CD4-positive, alpha-beta T cell treated with Interleukin-21 for 1 hour (primary cell): ENCODE data around the gene HEPHL1.
A peak's percentile ranks its signal among the peaks of the same experiment; 100 is the strongest.
"Not testable (repeated sequence)": the region's sequence is repeated elsewhere in the genome, so short reads cannot be mapped to it uniquely, and the experiment has no call there.

Experiments used
- DNase-seq: peaks from one replicate; pipeline ENCODE4 v3.0.0-alpha.2; 2020

Gene HEPHL1

DNA sequence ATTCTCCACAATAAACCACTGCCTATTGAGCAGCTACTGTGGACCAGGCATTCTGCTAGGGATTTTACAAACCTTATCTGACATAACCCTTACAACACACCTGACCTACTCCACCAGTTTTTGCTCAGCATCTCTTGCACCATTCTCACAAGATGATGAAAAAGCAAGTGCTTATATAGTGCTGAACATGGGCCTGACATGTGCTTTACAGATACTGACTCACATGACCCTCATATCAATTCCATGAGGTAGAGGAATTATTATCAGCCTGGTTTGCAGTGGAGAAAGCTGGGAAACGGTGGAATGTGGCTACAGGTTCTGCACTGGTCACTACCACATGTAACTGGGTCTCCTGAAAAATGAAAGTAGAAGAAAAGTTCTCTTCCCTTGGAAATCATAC lies 69.9 kb downstream of the HEPHL1 start:
- no peak for DNase-seq

DNA sequence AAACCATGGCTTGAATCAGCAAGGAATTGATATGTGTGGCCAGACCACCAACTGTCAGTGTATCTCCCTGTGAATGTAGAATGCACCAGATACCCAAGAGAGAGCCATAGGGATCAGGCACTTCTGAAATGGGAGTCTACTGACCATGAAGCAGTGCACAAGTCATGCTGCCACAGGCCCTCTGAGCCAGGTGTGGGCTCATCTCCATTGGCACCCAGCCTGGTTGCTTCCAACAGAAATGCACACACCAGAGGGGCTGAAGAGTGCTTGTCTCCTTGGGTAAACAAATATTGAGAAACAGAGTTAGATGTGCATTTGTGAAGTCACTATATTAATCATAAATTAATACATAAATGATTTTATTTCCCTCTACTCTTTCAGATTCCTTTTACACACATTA lies 79.1 kb downstream of the HEPHL1 start:
- no peak for DNase-seq

DNA sequence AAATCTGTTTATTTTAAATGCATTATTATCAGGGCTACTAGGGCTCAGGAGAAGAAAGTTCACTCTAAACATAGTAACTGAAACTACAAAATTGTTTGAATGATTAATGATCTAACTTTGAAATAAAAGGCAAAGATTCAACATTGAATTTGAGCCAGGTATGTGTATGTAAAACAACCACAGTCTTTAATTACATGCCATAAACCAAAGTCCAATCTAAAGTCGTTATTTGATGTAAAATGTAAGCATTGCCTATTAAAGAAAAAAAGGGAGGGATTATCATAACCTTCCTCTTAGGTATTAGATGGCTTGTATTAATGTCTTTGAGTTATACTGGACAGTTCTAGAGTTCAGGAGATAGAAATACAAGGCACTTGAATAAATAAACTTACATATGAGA lies 82.3 kb downstream of the HEPHL1 start:
- DNase-seq: no peak

DNA sequence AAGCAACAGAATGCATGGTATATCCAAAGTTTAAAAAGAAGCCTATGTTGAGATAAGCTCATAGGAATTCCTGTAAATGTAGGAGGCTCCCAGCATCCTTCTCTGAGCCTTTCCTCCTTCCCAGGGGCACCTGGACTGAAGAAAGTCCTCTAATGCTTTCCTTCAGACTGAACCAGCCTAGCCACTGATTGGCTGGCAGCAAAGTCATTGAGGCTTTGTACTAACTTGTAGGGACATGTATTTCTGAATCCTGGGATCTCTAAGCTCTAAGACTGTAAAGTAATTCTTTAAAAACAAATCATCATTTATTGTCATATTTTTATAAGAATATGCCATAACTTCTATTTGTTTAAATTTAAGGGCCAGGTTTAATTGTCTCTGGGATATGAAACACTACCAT lies 83.6 kb downstream of the HEPHL1 start:
- no peak for DNase-seq

DNA sequence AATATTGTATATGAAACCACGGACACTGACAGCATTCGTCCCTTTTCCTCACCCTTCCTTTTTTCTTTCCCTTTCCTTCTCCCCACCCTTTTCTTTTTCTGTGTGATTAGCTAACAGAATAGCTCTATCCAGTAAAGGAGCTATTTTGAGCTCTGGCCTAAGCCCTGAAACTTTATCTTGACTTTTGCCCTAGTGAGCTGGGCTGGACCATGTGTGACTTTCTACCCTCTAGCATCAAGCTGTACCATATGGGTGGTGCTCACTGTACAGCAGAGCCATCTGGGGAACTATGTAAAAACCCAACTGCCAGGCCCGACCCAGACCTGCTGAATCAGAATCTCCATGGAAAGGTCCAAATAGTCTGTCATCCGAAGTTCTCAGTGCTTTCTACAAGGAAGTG lies 85.6 kb downstream of the HEPHL1 start:
- DNase-seq: no peak

DNA sequence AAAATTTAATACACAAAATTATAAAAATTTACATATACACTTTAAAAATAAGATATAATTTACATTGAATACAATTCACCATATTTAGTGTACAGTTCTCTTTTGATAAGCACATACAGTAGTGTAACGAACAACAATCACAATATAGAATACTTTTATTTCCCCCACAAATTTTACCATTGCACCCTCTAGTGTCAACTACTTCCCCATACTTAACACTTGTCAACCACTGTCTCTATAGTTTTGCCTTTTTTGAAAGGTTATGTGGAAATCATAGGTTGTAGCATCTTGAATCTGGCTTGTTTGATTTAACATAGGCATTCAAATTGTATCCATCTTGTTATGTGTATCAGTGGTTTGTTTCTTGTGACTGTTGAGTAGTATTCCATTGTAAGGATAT lies 86.2 kb downstream of the HEPHL1 start:
- no peak for DNase-seq

DNA sequence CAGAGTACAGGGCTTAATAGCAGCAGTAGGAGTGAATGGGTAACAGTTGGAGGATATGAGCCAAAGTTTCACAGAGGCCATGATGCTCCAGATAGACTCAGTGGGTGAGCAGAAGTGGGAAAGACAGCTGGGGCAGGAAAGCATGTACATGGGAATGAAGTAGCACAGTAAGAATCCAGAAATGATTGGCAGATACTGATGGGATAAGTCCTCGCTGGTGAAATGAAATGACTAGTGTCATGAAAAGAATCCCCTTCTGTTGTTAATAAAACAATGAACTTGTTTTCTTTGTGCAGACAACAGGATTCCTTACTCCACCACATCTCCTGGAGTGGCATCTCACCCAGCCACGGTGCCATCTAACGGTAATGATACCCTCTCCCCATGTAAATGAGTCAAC lies 90.1 kb downstream of the HEPHL1 start:
- DNase-seq: no peak

DNA sequence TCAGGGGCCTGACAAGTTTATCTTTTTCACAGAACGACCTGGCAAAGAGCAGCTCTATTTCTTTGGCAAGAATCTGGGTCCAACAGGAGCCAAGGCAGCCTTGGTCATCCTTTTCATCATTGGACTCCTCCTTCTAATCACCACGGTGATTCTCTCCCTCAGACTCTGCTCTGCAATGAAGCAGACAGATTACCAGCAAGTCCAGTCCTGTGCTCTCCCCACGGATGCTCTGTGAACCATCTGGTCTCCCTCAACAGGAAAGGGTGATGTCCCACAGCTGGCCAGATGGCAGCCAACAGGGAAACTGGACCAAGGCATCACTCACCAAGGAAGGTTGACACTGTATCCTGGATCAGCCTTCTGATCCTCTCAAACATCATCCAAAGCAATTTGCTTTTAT lies 90.5 kb downstream of the HEPHL1 start:
- DNase-seq: no peak

DNA sequence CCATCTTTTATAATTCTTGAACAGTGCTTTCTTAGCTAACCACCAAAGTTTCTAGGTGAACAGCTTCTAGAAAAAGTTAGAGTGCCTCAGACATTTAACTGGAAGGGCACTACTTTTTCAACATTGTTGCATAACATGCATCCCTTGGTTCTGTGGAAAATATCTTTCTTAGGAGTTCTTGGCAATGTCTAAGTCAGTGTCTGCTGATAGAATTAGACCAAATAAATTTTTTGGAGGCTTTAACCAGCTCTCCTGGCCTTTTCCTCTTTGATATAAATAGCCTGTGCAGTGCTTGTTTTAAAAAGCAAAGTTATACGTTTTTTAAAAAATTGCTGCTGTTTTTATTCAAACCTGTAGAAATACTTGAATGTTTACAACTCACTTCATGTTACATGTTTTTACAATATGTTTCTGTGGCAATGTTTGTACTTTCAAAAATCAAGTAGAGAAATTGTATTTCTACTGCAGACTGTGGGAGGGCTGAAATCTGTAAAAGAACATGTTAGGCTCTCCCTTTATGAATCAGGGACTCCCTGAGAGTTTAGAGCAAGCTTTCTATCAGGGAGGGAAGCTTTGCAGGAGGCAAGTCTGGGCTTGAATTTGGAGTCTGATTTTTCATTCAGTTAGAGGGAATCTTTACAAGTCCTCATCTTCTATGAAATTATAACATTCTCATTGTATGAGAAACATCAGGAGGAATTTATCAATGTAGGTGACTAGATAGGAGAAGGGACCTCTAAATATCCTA lies 91.2 kb downstream of the HEPHL1 start:
- DNase-seq: no peak

DNA sequence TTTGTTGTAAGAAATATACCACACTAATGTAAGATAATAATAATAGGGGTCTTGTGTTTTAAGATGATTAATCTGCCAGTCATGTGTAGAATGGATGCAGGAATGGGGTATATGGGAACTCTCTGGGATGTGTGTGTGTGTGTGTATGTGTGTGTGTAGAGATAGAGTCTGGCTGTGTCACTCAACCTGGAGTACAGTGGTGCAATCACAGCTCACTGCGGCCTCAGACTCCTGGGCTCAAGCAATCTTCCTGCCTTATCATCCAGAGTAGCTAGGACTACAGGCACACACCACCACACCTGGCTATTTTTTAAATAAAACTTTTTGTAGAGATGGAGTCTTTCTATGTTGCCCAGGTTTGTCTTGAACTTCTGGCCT lies 96.0 kb downstream of the HEPHL1 start:
- DNase-seq: no peak

DNA sequence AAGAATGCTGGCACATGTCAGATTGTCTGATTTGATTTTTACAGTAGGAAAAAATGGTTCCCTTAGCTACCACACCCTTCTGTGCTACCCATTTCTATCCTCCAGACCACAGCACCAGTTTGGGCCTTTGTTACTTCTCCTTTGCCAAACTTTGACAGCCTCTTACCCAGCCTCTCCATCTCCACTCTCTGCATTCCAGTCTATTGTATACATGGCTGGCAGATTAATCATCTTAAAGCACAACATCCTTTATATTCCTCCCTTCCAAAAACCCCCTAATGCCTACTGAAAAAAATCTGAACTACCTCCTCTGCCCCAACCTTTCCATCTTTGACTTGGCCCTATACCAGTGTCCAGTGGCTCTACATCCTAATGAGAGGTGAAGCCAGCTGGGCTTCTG lies 96.7 kb downstream of the HEPHL1 start:
- no peak for DNase-seq

DNA sequence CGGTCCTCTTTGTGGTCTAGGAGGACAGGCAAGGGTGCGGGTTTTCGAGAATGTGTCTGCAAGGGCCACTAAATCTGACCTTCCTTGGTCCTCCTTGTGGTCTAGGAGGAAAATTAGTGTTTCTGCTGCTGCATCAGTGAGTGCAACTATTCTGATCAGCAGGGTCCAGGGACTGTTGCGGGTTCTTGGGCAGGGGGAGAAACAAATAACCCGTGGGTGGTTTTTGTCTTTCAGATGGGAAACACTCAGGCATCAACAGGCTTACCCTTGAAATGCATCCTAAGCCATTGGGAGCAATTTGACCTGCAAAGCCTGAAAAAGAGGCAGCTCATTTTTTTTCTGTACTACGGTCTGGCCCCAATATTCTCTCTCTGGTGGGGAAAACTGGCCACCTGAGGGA lies 98.5 kb downstream of the HEPHL1 start:
- DNase-seq: not testable (repeated sequence)

DNA sequence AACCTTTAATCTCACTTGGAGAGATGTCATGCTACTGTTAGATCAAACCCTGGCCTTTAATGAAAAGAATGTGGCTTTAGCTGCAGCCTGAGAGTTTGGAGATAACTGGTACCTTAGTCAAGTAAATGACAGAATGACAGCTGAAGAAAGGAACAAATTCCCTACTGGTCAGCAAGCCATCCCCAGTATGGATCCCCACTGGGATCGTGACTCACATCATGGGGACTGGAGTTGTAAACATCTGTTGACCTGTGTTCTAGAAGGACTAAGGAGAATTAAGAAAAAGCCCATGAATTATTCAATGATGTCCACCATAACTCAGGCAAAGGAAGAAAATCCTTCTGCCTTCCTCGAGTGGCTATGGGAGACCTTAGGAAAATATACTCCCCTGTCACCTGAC lies 99.4 kb downstream of the HEPHL1 start:
- DNase-seq: not testable (repeated sequence)

DNA sequence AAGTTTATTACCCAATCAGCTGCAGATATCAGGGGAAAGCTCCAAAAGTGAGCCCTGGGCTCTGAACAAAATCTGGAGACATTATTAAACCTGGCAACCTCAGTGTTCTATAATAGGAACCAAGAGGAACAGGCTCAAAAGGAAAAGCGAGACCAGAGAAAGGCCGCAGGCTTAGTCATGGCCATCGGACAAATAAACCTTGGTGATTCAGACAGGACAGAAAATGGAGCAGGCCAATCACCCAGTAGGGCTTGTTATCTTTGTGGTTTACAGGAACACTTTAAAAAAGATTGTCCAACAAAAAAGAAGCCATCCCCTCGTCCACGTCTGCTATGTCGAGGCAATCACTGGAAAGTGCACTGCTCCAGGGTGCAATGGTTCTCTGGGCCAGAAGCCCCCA lies 99.8 kb downstream of the HEPHL1 start:
- no peak for DNase-seq

DNA sequence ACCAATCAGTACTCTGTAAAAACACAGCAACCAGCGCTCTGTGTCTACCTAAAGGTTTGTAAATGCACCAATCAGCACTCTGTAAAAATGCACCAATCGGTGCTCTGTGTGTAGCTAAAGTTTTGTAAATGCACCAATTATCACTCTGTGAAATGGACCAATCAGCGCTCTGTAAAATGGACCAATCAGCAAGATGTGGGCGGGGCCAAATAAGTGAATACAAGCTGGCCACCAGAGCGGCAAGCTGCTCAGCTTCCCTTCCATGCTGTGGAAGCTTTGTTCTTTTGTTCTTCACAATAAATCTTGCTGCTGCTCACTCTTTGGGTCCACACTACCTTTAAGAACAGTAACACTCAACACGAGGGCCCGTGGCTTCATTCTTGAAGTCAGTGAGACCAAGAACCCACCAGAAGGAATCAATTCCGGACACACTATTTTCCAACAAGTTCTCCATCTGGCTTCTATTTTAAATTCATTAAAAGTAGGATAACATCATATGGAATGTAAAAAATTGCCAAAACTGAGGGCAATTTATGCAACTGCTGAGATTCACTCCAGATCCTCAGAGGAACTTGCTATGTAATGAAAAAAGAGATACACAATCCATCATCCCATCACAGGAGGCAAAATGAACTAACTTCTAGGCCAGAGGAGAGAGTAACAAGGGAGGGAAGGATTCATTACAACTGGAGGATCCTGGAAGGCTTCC lies 104.4 kb downstream of the HEPHL1 start:
- DNase-seq: no peak

DNA sequence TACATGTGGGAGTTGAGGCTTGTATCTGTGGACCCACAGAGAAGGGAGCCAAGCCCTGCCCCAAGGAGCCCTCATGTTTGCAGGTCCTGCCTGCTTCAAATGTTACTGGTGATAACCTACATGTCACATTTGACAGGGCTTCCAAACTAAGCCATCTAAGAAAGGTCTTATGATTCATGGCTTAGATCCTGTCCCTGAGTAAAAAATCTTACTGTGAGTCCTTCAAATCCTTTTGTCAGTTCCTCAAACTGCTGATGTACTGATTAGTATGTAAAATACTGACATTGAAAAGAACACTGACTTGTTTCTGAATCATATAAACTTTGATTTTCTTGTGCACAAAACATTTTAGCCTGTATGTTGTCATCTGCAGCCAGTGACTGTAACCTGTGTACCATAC lies 106.5 kb downstream of the HEPHL1 start:
- DNase-seq: no peak

DNA sequence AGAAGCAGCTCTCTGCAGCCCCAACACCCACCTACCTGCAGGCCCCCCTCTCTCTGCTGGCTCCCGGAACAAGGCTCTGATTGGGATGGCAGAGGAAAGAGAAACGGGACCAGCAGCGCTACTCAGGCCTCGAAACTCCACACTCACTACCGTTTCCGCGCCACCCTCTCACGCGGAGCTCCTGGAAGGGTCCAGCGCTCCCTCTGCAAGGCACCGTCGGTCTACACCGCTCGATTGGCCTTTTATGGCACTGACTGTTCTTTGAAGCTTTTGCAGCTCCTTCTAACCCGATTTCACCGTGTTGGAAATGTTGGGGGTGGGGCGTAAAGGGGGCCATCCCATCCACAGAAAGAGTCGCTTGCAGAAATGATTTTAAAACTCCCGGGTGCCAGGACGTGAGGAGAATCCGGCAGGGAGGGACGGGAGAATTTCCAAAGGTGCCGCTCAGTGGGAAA lies 107.2 kb downstream of the HEPHL1 start:
- no peak for DNase-seq

DNA sequence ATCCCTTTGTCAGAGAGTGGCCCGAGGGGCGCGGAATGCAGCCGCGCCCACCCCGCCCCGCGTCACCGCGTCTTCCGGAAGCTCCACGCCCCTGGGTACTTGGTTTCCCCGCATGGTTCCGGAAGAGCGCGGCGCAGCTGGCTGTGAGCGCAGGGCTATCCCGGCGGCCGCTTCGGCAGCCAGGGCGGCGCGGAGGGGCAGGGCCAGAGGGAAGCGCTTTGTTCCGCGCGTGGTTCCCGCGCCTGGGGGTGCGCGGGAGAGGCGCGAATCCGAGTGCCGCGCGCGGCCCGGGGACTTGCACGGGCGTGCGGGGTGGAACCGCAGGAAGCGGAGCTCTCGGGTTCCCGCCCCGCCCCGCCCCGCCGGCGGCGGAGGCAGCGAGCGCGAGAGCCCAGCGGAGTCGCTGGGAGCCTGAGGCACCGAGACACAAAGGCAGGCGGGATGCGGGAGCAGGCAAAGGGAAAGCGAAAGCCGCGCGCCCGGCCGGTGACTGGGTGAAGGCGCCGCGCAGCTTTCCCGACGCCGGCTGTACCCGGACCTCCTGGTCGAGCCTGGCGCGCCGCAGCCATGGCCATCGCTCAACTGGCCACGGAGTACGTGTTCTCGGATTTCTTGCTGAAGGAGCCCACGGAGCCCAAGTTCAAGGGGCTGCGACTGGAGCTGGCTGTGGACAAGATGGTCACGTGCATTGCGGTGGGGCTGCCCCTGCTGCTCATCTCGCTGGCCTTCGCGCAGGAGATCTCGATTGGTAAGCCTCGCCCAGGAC lies 107.8 kb downstream of the HEPHL1 start, which contains the start of gene PANX1:
Gene PANX1, plus strand, starts transcription at position 96 of the 766 bp plus-strand sequence. Its CDS starts 472 bp downstream, at position 568.
- DNase-seq: peak; percentile 78

DNA sequence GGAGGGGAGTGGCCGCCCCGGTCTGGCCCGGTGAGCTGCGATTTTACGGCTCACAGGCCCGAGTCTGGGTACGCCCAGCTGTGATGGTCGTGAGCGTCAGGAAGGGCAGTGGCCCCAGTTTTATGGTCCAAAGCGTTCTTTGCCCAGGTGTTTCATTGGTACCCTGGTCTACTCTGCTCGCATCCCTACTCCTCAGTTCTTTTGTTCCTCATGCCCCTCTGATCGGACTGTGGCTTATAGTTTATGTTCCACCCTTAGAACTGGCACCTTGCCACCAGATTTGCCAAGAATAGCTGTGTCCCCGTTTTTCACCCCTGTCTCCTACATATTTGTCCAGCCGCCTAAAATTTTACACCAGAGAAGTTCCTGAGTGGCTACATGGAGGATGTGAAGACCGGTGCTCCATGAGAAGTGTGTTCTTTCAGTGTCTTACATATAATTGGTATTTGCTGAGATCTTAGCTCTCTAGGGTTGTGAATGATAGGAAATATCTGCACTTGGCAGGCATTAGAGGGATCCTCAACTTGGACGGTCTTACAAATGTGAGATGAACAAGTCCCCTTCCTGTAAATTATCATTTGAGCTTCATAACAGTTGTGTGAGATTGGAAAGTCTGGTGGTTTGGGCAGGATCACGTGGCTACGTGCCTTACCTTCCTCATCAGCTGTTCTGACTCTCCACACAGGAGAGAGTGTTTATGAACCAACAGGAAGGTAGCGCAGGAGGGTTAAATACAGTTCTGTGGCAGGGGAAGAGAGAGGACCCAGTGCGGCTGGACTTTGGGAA lies 108.6 kb downstream of the HEPHL1 start:
- DNase-seq: peak; percentile 34

DNA sequence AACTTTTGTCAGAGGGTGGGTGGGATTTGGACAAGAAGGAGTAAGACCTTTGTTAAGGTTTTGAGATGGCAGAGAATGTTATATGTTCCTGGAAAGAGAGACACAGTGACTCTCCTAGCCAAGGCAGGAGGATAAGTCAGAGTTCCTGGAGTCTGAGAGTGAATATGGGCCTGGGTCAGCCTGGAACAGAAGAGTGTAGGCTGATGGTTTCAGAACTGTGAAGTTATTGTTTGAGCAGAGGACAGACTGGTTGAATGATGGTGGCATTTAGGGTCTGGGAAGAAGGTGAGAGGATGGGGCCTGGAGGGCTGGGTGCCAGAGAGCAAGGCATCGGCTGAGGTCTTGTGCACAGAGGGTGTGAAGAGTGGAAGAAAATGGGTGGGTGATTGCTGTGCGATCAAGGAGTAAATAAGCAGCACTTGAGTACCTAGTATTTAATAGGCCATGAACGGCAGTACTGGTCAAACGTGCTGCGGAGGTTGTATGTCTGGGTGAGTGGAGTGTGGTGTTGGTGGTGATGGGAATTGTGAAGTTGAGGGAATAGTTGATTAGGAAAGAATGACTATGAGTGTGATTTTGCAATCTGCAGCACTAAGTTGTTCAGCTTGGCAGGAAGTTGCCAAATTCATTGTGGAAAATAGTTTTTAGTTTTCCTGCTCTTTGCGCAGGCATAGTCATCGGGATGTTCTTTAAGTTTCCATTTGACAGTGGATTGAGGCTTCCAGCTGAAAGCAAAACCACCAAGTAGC lies 109.3 kb downstream of the HEPHL1 start:
- no peak for DNase-seq

DNA sequence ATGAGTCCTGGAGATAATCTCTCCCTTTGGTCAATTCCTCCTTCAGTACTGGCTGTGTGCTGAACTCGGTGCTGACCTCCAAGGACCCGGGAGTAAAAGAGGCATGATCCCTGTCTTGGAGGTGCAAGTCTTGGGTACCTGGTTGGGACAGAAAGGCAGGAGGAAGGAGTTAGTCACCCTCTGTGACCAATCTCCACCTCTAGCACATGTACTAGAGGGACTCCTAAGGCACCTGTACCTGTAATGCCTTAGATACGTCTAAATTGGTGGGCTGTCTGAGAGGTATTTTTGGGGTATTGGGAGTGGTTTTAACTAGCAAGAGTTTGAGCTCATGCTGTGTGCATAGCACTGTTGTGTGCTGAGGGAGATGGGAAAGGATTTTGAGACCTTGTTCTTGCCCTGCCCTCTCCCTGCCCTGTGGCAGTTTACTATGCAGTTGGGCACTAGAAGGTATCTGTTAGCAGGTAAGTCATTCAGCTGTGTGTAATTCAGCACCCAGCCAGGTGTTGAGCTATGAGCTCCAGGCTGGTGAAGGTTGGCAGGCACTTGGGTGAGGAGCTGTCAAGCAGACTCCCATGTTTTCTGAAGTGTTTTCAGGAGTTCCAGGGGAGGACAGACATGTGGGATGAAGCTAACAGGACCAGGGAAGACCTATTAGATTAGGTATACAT lies 110.0 kb downstream of the HEPHL1 start:
- DNase-seq: peak; percentile 6

DNA sequence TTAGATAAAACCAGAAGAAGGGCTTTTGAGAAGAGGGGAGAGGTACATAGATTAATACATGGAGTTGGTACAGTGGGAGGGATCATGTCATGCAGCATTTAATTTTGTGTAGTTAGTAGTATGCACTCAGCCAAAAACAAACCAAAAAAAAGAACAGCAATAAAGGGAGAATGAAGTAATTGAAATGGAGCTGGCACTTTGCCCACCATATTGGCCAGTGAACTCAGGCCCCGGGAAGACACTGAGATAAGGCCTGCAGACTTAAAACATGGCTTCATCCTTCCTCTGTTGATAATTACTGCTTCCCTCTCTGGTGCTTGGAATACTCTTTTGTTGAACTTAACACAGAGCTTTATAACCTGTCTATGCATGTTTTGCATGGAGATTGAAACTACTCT lies 110.6 kb downstream of the HEPHL1 start:
- no peak for DNase-seq
